GM18873 (cell line): ENCODE data around the gene LAMC2.
A peak's percentile ranks its signal among the peaks of the same experiment; 100 is the strongest.

Source experiments
- ATAC-seq: cut with Tn5 transposase; IDR thresholded peaks from one replicate; pipeline ENCODE4 v1.9.1; 2021; ENCODE audit warnings: mild to moderate bottlenecking, moderate library complexity, moderate number of reproducible peaks; ENCODE audit not compliant: unreplicated experiment, low FRiP score

The LAMC2 gene

DNA sequence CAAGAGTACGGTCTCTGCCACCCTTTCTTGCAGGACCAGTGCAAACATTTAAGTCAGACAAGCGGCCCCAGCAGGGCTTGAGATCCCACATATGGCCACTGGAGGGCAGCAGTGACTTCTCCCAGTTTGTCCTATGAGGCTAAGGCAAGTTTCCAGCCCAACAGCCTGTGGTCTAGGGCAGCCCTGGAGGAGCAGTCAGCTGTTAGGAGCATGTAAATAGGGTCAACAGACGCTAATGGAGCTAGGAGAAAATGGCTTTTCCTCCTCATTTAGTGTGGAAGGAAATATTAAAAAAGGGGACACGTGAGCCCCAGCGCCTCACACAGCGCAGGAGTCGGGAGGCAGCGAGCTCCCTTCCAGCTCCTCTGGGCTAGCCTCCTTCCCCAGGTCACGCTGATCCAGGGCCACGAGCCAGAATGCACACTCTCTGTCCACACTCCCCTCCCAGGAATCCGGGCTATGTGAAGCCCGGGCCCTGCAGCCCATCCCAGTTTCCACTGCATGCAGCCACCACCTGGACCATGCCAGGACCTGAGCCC lies 95.6 kb downstream of the LAMC2 start:
- peak; percentile 81 for ATAC-seq

DNA sequence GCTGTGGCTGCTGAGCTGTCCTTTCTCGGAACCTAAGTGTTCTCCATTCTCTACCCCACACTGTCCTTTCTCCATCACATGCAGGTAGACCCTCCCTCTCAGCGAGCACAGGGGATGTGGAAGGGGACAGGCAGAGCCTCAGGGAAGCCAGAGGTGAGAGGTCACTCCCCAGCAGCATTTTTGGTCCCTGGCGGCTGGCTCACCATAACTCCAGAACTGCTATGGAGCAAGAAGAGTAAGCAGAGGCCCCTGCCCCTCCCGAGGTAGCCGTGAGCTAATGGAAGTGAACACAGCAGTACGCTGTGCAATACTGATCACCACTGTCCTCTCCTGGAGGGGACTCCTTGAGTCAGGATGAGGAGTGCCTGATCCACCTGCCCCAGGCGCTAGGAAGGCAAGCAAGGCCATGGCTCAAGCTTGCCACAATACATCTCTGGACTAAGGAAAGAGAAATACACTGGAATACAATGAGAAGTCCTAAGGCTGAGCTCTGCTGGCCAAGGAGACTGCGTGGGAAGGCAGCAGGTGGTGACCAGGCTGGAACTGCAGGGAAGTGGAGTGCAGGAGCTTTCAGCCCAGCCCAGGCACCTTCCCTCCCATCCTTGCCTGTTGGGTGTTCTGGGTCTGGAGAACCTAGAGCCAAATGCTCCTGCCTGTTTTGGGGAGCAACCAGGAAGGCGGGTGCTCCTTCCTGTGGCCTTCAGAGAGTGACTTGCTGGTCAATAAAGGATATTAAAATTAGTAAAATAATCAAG lies 96.2 kb downstream of the LAMC2 start:
- ATAC-seq, result no peak

DNA sequence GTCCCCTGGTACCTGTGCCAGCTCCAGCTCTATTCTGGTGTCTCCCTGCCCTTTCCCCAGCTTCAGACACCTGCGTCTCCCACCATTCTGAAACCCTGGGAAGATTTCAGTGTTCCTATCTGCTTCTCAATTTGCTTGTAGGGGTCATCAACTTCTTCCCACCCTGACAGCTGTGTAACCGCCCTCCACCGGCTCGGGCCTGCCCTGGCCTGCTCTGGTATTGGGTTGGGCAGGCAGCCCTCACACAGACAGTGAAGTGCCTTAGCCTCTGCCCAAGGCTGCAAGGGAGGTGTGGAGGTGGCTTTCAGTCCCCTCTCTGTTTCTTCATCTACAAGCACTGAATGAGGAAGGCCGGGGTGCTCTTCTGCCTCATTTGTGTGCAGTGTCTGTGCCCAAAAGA lies 97.2 kb downstream of the LAMC2 start:
- ATAC-seq, result no peak

DNA sequence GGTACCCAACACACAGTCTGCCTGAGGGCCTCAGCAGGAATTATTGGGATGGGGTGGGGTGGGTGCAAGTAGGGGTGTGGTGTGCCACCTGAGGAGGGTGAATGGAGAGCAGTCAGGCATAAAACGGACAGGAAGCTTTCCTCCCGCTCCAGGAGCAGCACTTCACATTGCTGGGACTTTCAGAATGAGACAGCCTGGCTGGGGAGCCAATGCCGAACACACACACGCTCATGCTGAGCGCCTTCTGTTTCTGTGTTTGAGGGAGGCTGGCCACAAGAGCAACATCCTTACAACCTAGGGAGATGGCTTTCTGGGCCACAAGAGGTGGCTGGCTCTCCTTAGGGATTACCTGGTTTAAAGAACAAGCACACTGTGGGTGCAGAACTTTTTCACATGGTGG lies 98.0 kb downstream of the LAMC2 start:
- no peak for ATAC-seq

GRCh38 chr1:183285256-183285655 lies 99.2 kb downstream of the LAMC2 start:
- ATAC-seq, result no peak

- no peak for ATAC-seq
These were observed 99.7 kb downstream of the LAMC2 start for GRCh38 chr1:183285746-183286145.

DNA sequence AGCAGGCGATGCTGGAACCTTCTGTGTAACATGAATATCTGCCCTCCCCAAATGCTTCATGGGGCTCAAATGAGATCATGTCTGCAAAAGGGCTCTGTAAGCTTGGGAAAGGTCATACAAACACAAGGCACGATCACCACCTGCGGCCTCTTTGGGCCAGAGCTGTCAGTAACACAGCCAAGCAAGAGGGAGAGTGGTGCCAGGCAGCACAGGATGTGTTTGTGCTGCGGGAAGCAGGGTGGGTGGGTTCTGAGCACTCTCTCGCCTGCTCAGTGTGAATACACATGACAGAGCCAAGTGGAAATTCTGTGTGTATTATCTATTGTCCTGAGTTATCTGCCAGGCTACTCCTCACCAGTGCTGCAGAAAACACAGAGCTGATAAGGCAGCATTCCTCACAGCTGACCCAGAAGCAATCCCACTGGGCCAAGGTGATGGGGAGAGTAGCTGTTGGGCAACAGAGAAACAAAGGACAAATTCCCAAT lies 101.2 kb downstream of the LAMC2 start:
- no peak for ATAC-seq

DNA sequence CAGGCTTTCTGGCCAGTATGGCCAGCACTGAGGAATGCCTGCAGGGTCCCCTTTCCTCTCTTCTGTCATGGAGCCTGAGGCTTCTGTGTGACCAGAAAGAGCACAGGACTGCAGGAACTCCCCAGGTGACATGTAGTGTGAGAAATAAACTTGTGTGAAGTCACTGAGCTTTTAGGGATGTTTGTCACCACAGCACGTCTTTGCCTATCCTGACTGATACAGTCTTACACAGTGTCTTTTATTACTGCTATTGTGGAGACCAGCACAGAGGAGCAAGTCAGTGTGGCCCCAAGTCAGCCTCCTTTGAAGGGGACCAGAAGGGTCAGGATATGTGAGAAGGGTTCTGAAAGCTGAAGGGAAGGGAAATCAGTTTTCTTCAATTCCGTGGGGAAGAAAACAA lies 102.5 kb downstream of the LAMC2 start:
- no peak for ATAC-seq

GRCh38 chr1:183289051-183289496 lies 103.0 kb downstream of the LAMC2 start:
- ATAC-seq, result no peak

DNA sequence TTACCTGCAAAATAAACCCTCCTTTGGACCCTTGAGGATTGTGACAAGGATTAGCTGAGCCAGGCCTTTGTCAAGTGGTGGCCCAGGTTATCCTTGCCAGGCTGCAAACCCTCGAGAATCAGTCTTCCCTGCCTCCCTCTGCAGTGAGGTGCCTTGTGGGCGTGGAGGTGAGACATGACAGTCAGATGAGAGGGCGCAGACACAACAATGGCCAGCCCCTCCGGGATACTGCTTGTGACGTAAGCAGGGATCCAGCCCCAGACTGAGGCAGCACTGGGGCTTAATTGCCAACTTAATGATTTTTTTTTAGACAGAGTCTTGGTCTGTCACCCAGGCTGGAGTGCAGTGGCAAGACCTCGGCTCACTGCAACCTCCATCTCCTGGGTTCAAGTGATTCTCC lies 104.6 kb downstream of the LAMC2 start:
- no peak for ATAC-seq

DNA sequence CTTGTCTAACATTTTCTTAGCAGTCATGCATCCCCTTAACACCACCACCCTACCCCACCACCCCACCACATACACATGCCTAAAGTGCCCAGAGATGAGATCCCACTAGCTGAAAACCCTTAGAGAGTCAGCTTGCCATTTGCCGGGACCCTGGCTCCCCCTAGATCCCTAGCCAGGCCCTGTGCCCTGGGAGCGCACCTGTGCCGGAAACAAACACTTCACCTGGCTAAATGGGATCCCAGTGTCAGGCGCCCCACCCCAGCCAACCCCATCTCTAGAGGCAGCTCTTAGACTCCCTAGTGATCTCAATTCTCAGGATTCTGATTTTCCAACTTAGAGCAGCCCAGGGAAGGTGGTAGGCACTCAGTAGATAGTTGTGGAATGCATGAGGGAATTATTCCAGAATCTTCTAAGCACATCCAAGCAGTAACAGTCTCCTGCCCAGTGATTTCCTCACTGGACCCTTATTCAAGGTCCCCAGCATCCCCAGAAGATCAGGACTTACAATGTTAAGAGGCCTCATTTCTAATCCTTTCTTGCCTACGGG lies 105.2 kb downstream of the LAMC2 start:
- no peak for ATAC-seq

DNA sequence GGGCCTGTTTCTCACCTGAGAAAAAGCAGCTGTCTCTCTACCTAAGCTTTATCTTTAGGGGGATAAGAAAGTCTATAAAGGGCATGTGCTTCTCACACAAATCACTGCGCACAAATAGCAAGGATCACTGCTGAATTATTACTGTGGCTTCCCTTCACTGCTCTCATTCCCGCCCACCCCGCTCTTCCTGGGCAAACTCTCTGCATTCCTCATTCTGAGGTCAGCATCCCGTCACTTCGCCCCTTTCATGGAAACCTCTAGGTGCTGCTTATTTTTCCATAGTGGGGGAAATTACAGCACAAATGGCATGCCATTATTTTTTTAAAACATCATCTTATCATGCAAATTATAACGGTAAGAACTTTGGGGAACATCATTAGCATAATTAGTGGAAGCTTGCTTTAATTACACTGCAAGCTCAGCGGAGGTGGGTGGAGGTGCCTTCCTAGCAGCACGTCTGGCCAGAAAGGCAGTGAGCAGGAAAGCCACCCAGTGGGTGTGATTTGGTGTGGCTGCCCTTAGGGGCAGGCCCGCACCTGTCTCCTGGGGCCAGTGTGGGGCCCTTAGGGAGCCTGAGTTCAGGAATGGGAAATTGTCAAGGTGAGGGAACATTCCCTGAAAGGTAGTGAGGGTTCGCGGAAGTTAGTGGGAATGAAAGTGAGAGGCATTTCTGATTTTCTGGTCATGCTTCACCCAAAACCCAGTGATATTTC lies 105.9 kb downstream of the LAMC2 start:
- no peak for ATAC-seq

DNA sequence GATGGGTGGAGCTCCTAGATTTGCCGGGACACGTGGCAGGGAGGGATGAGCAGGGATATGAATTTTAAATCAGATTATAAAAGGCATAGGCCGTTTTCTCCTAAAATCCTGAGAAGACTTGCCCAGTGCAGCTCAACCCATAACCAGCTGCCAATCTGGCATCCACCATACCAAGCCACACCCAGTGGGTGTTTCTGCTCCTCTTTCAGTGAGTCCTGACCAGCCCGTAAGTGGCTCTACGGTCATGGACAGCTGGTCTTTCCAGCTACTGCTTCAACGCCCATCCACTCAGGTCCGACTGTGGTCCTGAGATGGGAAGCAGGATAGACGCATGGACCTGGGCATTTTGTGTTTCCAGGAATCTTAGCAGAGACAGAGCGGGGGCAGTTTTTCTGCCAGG lies 107.2 kb downstream of the LAMC2 start:
- ATAC-seq, result no peak

- ATAC-seq, result no peak
These were observed 107.8 kb downstream of the LAMC2 start for GRCh38 chr1:183293876-183294275.
